PC-9 (cell line): ENCODE data around the gene TH.

ENCODE experiments used
- EZH2 ChIP-seq: fragments of 200-600 bp; sonication (generic); IDR thresholded peaks from 2 replicates; pipeline ENCODE4 v1.8.0; 2017; ENCODE audit warnings: antibody characterized with exemption, low read depth
- TF ChIP-seq, protein P1 (sequence below): fragments of 200-600 bp; sonication (generic); conservative IDR thresholded peaks from 2 replicates; pipeline ENCODE4 v1.6.1; 2017; ENCODE audit warnings: mixed run types, antibody characterized with exemption, mild to moderate bottlenecking, moderate library complexity

GRCh38 chr11:2213384-2213842 is 41.8 kb upstream of the TH start:
- TF ChIP-seq, protein P1, sequence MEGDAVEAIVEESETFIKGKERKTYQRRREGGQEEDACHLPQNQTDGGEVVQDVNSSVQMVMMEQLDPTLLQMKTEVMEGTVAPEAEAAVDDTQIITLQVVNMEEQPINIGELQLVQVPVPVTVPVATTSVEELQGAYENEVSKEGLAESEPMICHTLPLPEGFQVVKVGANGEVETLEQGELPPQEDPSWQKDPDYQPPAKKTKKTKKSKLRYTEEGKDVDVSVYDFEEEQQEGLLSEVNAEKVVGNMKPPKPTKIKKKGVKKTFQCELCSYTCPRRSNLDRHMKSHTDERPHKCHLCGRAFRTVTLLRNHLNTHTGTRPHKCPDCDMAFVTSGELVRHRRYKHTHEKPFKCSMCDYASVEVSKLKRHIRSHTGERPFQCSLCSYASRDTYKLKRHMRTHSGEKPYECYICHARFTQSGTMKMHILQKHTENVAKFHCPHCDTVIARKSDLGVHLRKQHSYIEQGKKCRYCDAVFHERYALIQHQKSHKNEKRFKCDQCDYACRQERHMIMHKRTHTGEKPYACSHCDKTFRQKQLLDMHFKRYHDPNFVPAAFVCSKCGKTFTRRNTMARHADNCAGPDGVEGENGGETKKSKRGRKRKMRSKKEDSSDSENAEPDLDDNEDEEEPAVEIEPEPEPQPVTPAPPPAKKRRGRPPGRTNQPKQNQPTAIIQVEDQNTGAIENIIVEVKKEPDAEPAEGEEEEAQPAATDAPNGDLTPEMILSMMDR = no peak
- no peak for TF ChIP-seq EZH2
